NK-92 (cell line): Measurements from ENCODE around the gene NELFB.
"Not testable (repeated sequence)": the region's sequence is repeated elsewhere in the genome, so short reads cannot be mapped to it uniquely, and the experiment has no call there.

Source experiments
- DNase-seq: peaks from one replicate; lab custom pipeline; 2025; ENCODE audit not compliant: unreplicated experiment; lab: John Stamatoyannopoulos, UW

Gene NELFB

GRCh38 chr9:137247135-137247915, 7.8 kb upstream of the NELFB start:
- DNase-seq, result no peak

DNA sequence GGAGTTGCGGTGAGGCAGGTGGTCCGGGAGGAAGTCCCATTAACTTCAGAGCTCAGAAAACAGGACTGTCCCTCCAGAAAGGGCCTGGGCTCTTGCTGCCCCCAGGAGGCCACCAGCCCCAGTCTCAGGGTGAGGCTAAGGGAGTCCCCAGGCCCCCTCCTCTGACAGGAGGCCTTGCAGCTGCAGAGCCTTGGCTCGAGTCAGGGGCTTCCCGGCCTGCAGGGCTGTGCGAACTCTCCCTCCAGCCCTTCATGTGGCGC, 7.3 kb upstream of the NELFB start:
- no peak for DNase-seq

DNA sequence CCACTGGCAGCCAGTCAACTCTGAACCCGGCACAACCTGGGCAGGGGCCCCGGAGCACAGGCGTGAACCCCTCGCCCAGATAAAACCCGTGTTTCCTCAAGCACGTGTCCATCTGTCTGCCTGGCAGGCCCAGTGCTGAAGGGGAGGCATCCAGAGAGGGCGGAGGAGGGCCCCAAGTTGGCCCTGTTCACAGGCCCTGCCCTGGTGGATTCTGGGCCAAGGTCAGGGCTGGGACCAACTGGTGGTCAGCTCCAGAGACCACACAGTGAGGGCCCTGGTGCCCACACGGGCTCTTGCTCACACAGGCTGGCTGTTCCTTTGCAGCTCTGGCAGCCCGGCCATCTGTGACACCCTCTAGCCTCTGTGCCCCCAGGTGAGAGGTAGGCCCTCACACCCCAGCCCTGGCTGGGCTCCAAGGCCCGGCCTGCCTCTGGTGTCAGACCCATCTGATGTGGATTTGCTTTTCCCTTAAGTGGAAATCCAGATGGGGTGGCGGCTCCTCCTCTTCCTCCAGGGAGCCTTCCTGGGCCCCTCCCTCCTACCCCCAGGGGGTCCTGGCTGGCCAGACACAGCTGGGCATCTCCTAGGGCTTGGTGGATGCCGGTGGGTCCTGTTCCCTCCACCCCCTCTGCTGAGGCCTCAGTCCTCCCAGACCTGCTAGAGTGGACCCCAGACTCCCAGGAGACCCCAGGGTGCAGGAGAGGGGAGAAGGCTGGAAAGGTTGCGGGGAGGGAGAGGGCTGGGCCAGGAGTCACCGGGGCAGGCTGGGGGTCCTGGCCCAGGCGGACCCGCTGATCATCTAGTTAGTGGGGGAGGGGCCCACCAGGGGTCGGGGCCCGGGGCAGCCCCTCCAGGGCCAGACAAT, 4.6 kb upstream of the NELFB start:
- DNase-seq, result no peak

DNA sequence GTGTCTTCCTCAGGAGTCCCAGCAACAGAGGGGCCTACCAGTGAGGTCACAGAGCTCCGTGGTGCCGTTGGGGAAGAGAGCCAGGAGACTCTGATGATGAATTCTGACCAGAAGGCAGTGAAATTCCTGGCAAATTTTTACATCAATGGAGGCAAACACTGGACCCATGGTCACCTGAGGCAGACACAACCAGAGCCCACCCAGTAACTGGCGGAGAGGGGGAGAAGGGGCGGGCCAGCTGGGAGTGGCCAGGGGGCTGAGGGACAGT, 4.0 kb upstream of the NELFB start, which contains the start of gene STPG3:
Gene STPG3, plus strand, starts transcription at position 93 of the 268 bp plus-strand sequence. Its CDS starts 1 bp downstream, at position 94.
- DNase-seq, result no peak

- no peak for DNase-seq
These were observed 3.4 kb upstream of the NELFB start for GRCh38 chr9:137251490-137252268.

- no peak for DNase-seq
These were observed 2.3 kb upstream of the NELFB start for GRCh38 chr9:137252555-137253506.

DNA sequence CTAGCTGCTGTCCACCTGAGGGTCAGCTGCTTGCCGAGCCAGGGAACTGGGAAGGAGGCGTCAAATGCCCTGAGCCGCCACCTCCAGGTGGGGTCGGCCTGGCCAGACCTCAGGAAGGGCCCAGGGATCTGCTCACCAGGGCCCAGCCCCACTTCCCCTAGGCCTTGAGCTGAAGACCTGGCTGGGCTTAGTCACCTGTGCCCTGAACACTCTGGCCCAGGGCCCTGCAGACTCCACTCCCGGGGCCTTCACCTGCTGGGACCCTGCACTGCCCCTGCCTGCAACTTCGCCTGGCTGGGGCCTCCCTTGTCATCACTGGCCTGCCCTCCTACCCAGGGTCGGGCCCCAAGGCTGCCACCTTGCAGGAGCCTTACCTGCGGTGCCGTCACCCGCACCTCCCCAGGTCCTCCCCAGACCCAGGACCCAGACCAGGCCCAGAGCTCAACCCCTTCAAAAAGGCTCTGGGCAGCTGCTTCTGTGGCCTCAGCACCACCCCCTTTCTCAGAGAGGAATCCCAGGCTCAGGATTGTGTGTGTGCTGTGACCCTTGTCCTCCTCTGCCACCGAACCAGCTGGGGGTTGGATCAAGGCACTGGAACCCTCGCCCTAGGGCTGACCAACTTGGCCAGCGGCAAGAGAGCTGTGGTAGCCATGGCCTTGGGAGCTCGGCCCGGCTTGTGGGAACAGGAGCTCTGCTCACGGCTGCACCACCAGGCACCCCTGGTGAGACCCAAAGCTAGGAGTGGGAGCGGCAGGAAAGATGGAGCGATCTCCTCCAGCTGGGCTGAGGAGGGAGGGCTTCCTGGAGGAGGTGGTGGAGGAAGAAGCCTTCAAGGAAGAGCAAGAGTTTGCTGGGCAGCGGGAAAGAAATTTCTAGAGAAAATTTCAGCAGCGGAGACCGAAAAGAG, 1.2 kb upstream of the NELFB start:
- no peak for DNase-seq

DNA sequence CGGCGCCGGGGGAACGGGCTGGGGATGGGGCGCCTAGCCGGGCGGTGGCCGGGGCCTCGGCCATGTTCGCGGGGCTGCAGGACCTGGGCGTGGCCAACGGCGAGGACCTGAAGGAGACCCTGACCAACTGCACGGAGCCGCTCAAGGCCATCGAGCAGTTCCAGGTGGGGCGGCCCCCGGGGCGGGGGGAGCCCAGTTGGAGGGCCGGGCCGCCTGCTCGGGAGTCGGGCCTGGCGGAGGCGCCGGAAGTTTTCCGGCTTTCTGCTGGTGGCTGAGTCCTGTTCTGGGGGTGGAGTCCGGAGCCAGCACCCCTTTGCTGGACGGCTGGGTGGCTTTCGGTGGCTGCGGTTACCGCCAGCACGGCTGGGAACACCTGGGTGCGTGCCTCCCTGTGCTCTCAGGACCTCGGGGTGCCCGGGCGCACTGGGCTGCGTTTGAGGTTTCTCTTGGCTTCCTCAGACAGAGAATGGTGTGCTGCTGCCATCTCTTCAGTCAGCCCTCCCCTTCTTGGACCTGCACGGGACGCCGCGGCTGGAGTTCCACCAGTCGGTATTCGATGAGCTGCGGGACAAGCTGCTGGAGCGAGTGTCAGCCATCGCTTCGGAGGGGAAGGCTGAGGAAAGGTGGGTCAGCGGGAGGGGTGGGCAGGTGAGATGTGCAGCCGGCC, 454 bp downstream of the NELFB start:
- no peak for DNase-seq

GRCh38 chr9:137256362-137256761, 1.2 kb downstream of the NELFB start:
- no peak for DNase-seq

GRCh38 chr9:137256856-137257255, 1.7 kb downstream of the NELFB start:
- no peak for DNase-seq

GRCh38 chr9:137262173-137262908, 7.2 kb downstream of the NELFB start:
- DNase-seq, result not testable (repeated sequence)

DNA sequence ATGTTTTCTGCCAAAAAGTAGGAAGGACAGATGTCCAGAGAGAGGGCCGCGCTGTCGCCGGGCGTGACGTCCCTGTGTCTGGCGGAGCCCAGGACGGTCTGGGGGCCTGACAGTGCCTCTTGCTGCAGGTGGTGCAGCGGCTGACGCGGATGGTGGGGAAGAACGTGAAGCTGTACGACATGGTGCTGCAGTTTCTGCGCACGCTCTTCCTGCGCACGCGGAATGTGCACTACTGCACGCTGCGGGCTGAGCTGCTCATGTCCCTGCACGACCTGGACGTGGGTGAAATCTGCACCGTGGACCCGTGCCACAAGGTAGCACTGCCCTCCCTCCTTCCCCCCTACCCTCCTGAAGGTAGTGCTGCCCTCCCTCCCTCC, 7.8 kb downstream of the NELFB start:
- DNase-seq, result no peak

GRCh38 chr9:137263506-137263905, 8.4 kb downstream of the NELFB start:
- no peak for DNase-seq

DNA sequence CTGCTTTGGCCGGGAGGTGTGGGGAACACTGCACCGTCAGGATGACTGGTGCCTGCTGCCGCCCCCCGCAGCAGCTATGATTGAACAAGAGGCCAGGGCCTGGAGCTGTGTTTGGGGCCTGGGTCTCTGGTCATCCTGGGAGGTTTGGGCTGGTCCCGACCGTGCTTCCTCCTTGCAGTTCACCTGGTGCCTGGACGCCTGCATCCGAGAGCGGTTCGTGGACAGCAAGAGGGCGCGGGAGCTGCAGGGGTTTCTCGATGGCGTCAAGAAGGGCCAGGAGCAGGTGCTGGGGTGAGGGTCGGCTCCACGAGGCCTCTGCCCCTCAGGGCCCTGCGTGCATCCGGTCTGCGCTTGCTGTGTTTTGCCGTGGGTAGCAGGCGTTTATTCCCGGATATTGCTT, 8.9 kb downstream of the NELFB start:
- DNase-seq, result no peak

- no peak for DNase-seq
These were observed 10.5 kb downstream of the NELFB start for GRCh38 chr9:137265496-137266161.

- DNase-seq, result no peak
These were observed 11.0 kb downstream of the NELFB start for GRCh38 chr9:137266162-137266527.

GRCh38 chr9:137266585-137267453, 11.7 kb downstream of the NELFB start:
- DNase-seq, result no peak
